Measurements from ENCODE around the gene ADCY3.

ADCY3 gene

DNA sequence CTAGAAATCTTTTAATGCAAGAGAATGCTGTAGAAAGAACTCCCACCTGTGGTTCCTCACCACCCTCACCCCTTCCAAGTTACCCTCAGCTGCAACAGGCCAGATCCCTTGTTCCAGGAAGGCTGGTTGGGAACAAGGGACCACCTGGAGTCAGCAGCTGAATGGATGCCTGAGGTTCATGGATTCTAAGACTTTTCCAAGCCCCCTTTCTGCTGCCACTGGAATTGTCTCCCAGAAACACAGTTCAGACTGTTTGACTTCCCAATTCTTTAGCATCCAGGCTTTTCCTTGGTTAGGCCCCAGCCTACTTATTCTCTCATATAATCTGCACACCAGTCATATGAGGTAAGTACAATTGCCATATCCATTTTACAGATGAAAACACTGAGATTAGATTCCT lies 8.0 kb upstream of the ADCY3 start:
- H3K4me3 ChIP-seq (ENCODE audit: low read depth in 1 of 2, low read length in 2 of 2) = no peak overlapping the region
- H3K27ac ChIP-seq (ENCODE audit: low read length) = no peak overlapping the region
- no peak for ATAC-seq (ENCODE audit: insufficient read depth, low read depth)
- no peaks in the 10 kb centered on the region for H3K79me2 ChIP-seq (ENCODE audit: insufficient read depth, low read length)
- H3K4me1 ChIP-seq (ENCODE audit: insufficient read depth, low read length) = no peaks in the 10 kb centered on the region
- H2AFZ ChIP-seq (ENCODE audit: low read depth, low read length) = no peak overlapping the region
- TF ChIP-seq, protein P1, sequence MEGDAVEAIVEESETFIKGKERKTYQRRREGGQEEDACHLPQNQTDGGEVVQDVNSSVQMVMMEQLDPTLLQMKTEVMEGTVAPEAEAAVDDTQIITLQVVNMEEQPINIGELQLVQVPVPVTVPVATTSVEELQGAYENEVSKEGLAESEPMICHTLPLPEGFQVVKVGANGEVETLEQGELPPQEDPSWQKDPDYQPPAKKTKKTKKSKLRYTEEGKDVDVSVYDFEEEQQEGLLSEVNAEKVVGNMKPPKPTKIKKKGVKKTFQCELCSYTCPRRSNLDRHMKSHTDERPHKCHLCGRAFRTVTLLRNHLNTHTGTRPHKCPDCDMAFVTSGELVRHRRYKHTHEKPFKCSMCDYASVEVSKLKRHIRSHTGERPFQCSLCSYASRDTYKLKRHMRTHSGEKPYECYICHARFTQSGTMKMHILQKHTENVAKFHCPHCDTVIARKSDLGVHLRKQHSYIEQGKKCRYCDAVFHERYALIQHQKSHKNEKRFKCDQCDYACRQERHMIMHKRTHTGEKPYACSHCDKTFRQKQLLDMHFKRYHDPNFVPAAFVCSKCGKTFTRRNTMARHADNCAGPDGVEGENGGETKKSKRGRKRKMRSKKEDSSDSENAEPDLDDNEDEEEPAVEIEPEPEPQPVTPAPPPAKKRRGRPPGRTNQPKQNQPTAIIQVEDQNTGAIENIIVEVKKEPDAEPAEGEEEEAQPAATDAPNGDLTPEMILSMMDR (IDR thresholded peaks at IDR 0.05; ENCODE audit: borderline replicate concordance, extremely low read depth, low read length, poor library complexity, severe bottlenecking) = no peak
- no peak for TF ChIP-seq EZH2 (IDR thresholded peaks at IDR 0.05; ENCODE audit: borderline replicate concordance, low read depth, low read length, severe bottlenecking)
- no peaks in the 10 kb centered on the region for H3K27me3 ChIP-seq (ENCODE audit: insufficient read depth, low read length, poor library complexity)
- H3K36me3 ChIP-seq (ENCODE audit: insufficient read depth, low read length) = no peaks in the 10 kb centered on the region
- DNase-seq = no peak
- H4K20me1 ChIP-seq (ENCODE audit: insufficient read depth, low read length) = no peaks in the 10 kb centered on the region
- no peaks in the 10 kb centered on the region for H3K9me3 ChIP-seq (ENCODE audit: insufficient read depth, low read length, severe bottlenecking)
- no peak overlapping the region for H3K4me2 ChIP-seq (ENCODE audit: insufficient read depth, low read length)
- no peak overlapping the region for H3K9ac ChIP-seq (ENCODE audit: low read depth, low read length)

GRCh38 chr2:24926602-24927252 lies 6.7 kb upstream of the ADCY3 start:
- Histone ChIP-seq H2AFZ (ENCODE audit: low read depth, low read length) (no peak overlapping the region), H3K9ac (ENCODE audit: low read depth, low read length) (no peak overlapping the region), H3K36me3 (ENCODE audit: insufficient read depth, low read length) (no peaks in the 10 kb centered on the region), H3K9me3 (ENCODE audit: insufficient read depth, low read length, severe bottlenecking) (no peaks in the 10 kb centered on the region), H4K20me1 (ENCODE audit: insufficient read depth, low read length) (no peaks in the 10 kb centered on the region), H3K79me2 (ENCODE audit: insufficient read depth, low read length) (no peaks in the 10 kb centered on the region), H3K27me3 (ENCODE audit: insufficient read depth, low read length, poor library complexity) (no peaks in the 10 kb centered on the region), H3K4me1 (ENCODE audit: insufficient read depth, low read length) (no peaks in the 10 kb centered on the region), H3K27ac (ENCODE audit: low read length) (no peak overlapping the region), H3K4me2 (ENCODE audit: insufficient read depth, low read length) (no peak overlapping the region), H3K4me3 (ENCODE audit: low read depth in 1 of 2, low read length in 2 of 2) (no peak overlapping the region)
- TF ChIP-seq, protein P1 (IDR thresholded peaks at IDR 0.05; ENCODE audit: borderline replicate concordance, extremely low read depth, low read length, poor library complexity, severe bottlenecking) = no peak
- ATAC-seq (ENCODE audit: insufficient read depth, low read depth) (no peak), DNase-seq (no peak)

DNA sequence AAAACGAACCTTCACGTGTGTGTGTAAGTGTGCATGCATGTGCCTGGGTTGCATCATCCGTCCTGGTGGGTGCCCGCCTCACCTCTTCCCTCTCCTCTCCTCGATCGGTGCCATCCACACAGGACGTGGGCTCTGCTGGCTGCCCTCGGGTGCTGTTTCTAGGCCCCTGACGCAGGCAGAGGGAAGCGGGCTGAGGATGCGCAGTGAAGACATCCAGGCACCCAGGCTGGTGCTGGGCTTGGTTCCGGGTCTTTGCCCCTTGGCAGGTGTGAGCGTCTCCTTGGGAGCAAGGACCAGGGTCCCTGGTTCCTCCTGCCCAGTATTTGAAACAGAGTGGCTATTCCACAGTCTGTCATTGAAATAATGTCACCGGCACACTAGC lies 6.2 kb upstream of the ADCY3 start:
- Histone ChIP-seq H3K4me2 (ENCODE audit: insufficient read depth, low read length) (no peak overlapping the region), H3K4me1 (ENCODE audit: insufficient read depth, low read length) (peaks cover 1% of the 10 kb centered on the region; the same call in 1 of the 2 replicates), H3K27ac (ENCODE audit: low read length) (no peak overlapping the region), H3K27me3 (ENCODE audit: insufficient read depth, low read length, poor library complexity) (no peaks in the 10 kb centered on the region), H4K20me1 (ENCODE audit: insufficient read depth, low read length) (no peaks in the 10 kb centered on the region), H3K4me3 (ENCODE audit: low read depth in 1 of 2, low read length in 2 of 2) (no peak overlapping the region), H3K9ac (ENCODE audit: low read depth, low read length) (no peak overlapping the region), H3K36me3 (ENCODE audit: insufficient read depth, low read length) (no peaks in the 10 kb centered on the region), H3K79me2 (ENCODE audit: insufficient read depth, low read length) (no peaks in the 10 kb centered on the region), H3K9me3 (ENCODE audit: insufficient read depth, low read length, severe bottlenecking) (no peaks in the 10 kb centered on the region), H2AFZ (ENCODE audit: low read depth, low read length) (no peak overlapping the region)
- TF ChIP-seq, protein P1 (IDR thresholded peaks at IDR 0.05; ENCODE audit: borderline replicate concordance, extremely low read depth, low read length, poor library complexity, severe bottlenecking) = no peak
- no peak for TF ChIP-seq EZH2 (IDR thresholded peaks at IDR 0.05; ENCODE audit: borderline replicate concordance, low read depth, low read length, severe bottlenecking)
- no peak for DNase-seq
- 0 out of 3 replicates have a peak, but pooled peaks have one; percentile 25 for ATAC-seq (ENCODE audit: insufficient read depth, low read depth)

Data from DND-41 (cell line).